Fibroblast of the aortic adventitia (primary cell): ENCODE measurements around the gene ATP13A3. TPM values are rescaled to one million over a fixed set of nuclear protein-coding genes. Genes with fewer than 3 reads are reported as not detected.

Source experiments
- DNase-seq: peaks from one replicate; pipeline ENCODE4 v3.0.0-alpha.2; 2010; ENCODE audit warnings: low read depth
- H3K4me3 ChIP-seq: 2 replicates; pipeline ENCODE4 v1.5.1; 2011; ENCODE audit warnings: low read depth, mild to moderate bottlenecking, control low read depth, low read length, moderate library complexity
- total RNA-seq: library from RNA; depleted of rRNA; stranded (reverse); fragments of >200 nt; gene quantifications from 2 replicates; pipeline ENCODE4 v1.2.3, GENCODE V29; 2012; ENCODE audit warnings: low replicate concordance
- TF ChIP-seq, protein P1 (sequence below): IDR thresholded peaks from 2 replicates; pipeline ENCODE4 v1.5.1; 2011; ENCODE audit warnings: mild to moderate bottlenecking, low read length, control low read depth, inconsistent platforms; ENCODE audit not compliant: insufficient read depth

Gene ATP13A3
- total RNA-seq, 1 donor = 494 TPM

DNA sequence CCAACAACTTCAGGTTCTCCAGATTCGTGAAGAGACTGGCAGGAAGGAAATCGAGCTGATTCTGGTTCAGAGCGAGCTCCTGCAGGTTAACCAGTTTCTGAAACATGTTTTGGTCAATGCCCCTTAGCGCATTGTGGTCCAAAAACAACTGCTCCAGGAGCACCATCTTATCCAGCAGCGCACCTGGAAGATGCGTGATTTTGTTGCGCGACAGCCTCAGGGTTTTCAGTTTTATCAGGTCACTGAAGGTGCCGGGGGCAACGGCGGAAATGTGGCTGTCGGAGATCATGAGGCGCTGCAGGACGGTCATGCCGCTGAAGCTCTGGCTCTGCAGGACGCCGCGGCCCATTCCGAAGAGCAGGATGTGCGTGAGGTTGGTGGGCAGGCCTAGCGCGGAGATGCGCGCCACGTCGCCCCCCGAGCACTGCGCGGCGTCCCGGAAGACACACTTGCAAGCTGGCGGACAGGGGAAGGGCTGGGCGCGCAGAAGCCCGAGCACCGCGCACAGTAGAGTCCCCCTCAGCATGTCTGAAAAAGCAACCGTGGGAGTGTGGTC, 89.0 kb downstream of the ATP13A3 start:
- no peak for DNase-seq
- TF ChIP-seq, protein P1, sequence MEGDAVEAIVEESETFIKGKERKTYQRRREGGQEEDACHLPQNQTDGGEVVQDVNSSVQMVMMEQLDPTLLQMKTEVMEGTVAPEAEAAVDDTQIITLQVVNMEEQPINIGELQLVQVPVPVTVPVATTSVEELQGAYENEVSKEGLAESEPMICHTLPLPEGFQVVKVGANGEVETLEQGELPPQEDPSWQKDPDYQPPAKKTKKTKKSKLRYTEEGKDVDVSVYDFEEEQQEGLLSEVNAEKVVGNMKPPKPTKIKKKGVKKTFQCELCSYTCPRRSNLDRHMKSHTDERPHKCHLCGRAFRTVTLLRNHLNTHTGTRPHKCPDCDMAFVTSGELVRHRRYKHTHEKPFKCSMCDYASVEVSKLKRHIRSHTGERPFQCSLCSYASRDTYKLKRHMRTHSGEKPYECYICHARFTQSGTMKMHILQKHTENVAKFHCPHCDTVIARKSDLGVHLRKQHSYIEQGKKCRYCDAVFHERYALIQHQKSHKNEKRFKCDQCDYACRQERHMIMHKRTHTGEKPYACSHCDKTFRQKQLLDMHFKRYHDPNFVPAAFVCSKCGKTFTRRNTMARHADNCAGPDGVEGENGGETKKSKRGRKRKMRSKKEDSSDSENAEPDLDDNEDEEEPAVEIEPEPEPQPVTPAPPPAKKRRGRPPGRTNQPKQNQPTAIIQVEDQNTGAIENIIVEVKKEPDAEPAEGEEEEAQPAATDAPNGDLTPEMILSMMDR = no peak
- no peak overlapping the region for H3K4me3 ChIP-seq

DNA sequence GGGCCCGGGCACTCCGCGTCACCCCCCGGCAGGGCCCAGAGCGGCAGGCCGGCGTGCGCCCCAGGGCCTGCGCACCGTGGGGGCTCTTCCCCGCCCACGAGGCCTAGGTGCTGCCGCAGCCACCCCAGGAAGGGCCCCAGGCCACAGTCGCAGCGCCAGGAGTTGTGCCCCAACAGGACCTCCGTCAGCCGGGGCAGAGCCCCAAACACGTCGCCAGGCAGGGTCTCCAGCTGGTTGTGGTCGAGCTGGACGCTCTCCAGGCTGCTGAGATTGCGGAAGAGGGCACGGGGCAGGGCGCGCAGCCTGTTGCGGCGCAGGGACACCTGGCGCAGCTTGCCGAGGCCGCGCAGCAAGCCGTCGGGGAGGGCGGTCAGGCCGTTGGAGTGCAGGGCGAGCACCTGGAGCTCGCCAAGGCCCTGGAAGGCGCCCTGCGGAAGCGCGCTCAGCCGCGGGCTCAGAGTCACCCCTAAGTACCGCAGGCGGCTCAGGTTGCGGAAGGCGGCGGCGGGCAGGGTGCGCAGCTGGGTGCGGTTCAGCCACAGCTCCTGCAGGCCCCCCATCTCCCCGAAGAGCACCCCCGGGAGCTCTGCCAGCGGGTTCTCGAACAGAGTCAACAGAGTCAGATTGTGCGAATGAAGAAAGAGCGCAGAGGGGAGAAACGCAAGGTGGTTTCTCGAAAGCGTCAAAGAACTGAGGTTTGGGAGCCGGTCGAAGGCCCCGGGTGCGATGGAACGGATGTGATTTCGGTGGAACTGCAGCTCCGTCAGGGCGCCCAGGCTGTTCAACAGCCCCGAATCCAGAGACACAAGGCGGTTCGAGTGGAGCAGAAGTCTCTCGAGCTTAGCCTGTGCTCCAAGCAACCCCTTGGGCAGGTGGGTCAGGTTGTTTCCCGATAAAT, 89.7 kb downstream of the ATP13A3 start:
- DNase-seq = no peak
- TF ChIP-seq, protein P1 = no peak
- H3K4me3 ChIP-seq = no peak overlapping the region

DNA sequence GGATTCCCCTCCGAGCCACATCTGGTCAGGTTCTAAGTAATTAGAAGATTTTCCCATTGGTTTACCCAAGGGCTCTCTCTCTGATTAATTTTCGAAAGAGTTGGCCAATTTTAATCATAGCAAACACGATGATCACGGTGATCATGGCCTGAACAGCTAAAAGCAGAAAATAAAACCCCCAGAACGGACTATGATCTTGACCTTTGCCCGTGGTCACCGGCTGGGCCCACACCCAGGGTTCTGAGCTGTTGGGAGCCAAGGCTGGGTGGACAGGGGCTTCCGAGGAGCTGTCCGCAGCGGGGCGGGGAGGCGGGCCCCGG, 90.3 kb downstream of the ATP13A3 start:
- H3K4me3 ChIP-seq = no peak overlapping the region
- TF ChIP-seq, protein P1 = no peak
- DNase-seq = no peak

DNA sequence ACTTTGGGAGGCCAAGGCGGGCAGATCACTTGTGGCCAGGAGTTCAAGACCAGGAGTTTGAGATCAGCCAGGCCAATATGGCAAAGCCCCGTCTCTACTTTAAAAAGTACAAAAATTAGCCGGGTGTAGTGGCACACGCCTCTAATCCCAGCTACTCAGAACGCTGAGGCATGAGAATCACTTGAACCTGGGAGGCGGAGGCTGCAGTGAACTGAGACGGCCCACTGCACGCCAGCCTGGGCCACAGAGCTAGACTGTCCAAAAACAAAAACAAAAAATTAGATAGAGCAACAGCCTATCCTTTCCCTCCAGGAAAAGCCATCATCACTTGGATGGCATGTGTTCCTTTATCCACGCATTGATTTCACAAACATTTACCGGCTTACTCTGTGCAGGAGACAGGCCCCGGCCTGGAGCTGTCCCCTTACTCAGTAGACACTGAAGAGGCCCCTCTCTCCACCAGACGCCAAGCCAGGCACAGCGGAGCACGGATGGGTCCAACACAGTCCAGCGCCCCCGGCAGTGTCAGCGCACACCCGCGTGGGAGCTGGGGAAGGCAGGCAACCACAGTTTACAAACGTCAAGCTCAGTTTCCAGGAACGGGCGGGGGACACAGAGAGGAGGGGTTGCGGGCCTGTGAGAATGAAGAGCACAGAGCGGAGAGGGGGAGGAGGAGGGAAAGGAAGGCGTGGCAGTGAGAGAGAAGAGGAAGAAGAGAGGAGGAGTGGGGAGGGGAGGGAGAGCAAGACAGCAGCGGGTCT, 90.8 kb downstream of the ATP13A3 start:
- TF ChIP-seq, protein P1 = no peak
- no peak overlapping the region for H3K4me3 ChIP-seq
- DNase-seq = no peak

DNA sequence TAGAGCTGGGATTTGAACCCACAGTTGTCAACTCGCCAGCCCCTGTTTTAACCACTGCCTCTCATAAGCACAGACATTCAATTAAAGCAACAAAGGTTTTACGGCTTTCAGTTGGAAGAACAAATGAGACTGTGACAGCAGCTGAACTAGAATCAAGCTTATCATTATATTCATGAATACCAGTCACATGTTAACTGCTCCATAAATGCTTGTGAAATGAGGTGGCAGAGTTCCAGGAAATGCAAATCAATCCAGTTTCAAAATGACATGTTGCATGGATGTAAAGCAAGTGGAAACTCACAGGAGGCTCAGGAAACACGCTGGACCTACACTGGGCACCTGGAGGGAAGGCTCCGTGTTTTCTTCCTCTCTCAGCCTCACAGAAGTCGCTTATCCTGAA, 91.6 kb downstream of the ATP13A3 start:
- H3K4me3 ChIP-seq = no peak overlapping the region
- TF ChIP-seq, protein P1 = no peak
- DNase-seq = no peak

DNA sequence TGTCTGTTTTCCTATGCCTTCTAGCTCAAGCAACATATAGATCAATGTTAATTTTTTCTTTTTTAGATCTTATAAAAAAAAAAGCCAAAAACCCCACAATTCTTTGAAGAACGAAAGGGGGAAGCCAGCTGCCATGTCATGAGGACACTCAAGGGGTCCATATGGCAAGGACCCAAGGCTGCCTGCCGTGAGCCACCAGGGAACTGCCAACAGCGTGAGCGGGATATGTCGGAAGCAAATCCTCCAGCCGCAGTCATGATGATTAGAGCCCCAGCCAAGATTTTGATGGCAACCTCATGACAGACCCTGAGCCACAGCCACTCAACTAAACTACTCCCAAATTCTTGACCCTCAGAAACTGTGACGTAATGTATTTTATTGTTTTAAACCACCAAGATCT, 94.2 kb downstream of the ATP13A3 start:
- no peak overlapping the region for H3K4me3 ChIP-seq
- DNase-seq = no peak
- TF ChIP-seq, protein P1 = no peak
